ENCODE results near the gene LRRC49. TPM values are rescaled to one million over a fixed set of nuclear protein-coding genes. Genes with fewer than 3 reads are reported as not detected.

LRRC49 gene
- total and polyA plus RNA-seq, 2 experiments from 2014 or later: 8.5 to 14.6 TPM

- no peaks in the 10 kb centered on the region for H3K4me1 ChIP-seq (ENCODE audit: insufficient read depth)
- TF ChIP-seq POLR2AphosphoS5 (IDR thresholded peaks at IDR 0.05; ENCODE audit: low read depth) (no peak), EZH2 (IDR thresholded peaks at IDR 0.05; ENCODE audit: low read depth, unreplicated experiment) (no peak), STAT1 (IDR thresholded peaks at IDR 0.05; ENCODE audit: unreplicated experiment) (no peak), ETS1 (IDR thresholded peaks at IDR 0.05) (no peak), CREB1 (CRISPR knock-in tag; IDR thresholded peaks at IDR 0.05; ENCODE audit: low read depth) (no peak), ZNF462 (CRISPR knock-in tag; IDR thresholded peaks at IDR 0.05) (no peak), ZNF114 (CRISPR knock-in tag; IDR thresholded peaks at IDR 0.05) (no peak), CTCF (conservative IDR thresholded peaks at IDR 0.05; ENCODE audit: low read depth in 2 of 2) (no peak), REST (IDR thresholded peaks at IDR 0.05; ENCODE audit: unreplicated experiment) (no peak), EZH2phosphoT487 (IDR thresholded peaks at IDR 0.05; ENCODE audit: unreplicated experiment) (no peak), ZNF331 (CRISPR knock-in tag; IDR thresholded peaks at IDR 0.05; ENCODE audit: low read depth) (no peak)
- H3K4me3 ChIP-seq: no peak overlapping the region
- no peak for DNase-seq (ENCODE audit: low spot score)
- H3K9me3 Mint-ChIP-seq: no peaks in the 10 kb centered on the region; the same call in 2 of the 3 replicates
- H3K27me3 Mint-ChIP-seq (ENCODE audit: insufficient read depth, low read depth, poor library complexity): no peaks in the 10 kb centered on the region
- no peaks in the 10 kb centered on the region for H3K9me2 ChIP-seq (ENCODE audit: insufficient read depth)
- no peak overlapping the region for H2AFZ ChIP-seq
- H4K20me1 ChIP-seq (replicated peaks; ENCODE audit: insufficient read depth): no peaks in the 10 kb centered on the region
- no peak overlapping the region for H3K4me3 Mint-ChIP-seq
- no peaks in the 10 kb centered on the region for H3K4me1 Mint-ChIP-seq
- no peaks in the 10 kb centered on the region for H3K27me3 ChIP-seq (ENCODE audit: insufficient read depth)
- H3K36me3 Mint-ChIP-seq (ENCODE audit: low read depth): no peaks in the 10 kb centered on the region
- H3K4me2 ChIP-seq: no peak overlapping the region
- H3K27ac ChIP-seq (ENCODE audit: low read depth): no peak overlapping the region
- no peaks in the 10 kb centered on the region for H3K79me2 ChIP-seq (replicated peaks; ENCODE audit: insufficient read depth)
- H3K36me3 ChIP-seq (ENCODE audit: insufficient read depth): no peaks in the 10 kb centered on the region
- no peak overlapping the region for H3K27ac Mint-ChIP-seq
- no peak for ATAC-seq
- no peaks in the 10 kb centered on the region for H3F3A ChIP-seq (replicated peaks; ENCODE audit: low read depth)
Measured at GRCh38 chr15:71005895-71006294, 113.3 kb downstream of the LRRC49 start.

Data from GM23338 (cell line).